GM12878 (cell line): ENCODE data around the gene VPS13C. TPM values are rescaled to one million over a fixed set of nuclear protein-coding genes. Genes with fewer than 3 reads are reported as not detected.

Experiments
- ATAC-seq: fragments of 200-7000 bp; cut with Tn5 transposase; 3 replicates; pipeline ENCODE4 v1.9.1; 2020; ENCODE audit warnings: mild to moderate bottlenecking, moderate library complexity
- BruUV-seq: library from RNA; stranded (reverse); fragments of 400-500 nt; replicated peaks from 2 replicates; lab custom pipeline; 2021; lab: Mats Ljungman, UMichigan
- CTCF ChIA-PET: fragments of 300-600 bp; sonication (Branson Sonifier 250); formaldehyde crosslinking; extraction: SDS; loops from one replicate; lab custom pipeline; 2021; ENCODE audit warnings: inconsistent platforms; lab: Yijun Ruan, JAX
- POLR2A ChIA-PET: fragments of 350-600 bp; formaldehyde crosslinking; extraction: SDS; loops from one replicate; lab custom pipeline; 2021; ENCODE audit warnings: inconsistent platforms; lab: Charles Lee
- RAD21 ChIA-PET: fragments of 300-600 bp; sonication (Branson Sonifier 250); formaldehyde crosslinking; loops from one replicate; lab custom pipeline; 2023; ENCODE audit warnings: antibody characterized with exemption; ENCODE audit not compliant: unreplicated experiment; lab: Charles Lee
- SMC1A ChIA-PET: fragments of 300-600 bp; sonication (Branson Sonifier 250); formaldehyde crosslinking; loops from one replicate; lab custom pipeline; 2023; ENCODE audit not compliant: unreplicated experiment, uncharacterized antibody; lab: Charles Lee
- DNase-seq: peaks from one replicate; pipeline ENCODE4 v3.0.0-alpha.2; 2011; ENCODE audit warnings: low read depth, low spot score
- FAIRE-seq: peaks from 3 replicates; lab custom pipeline; 2011; peaks lifted over from hg19 to GRCh38; lab: Jason Lieb, UNC
- H2AFZ ChIP-seq: 2 replicates; pipeline ENCODE4 v1.6.0; 2011; ENCODE audit warnings: low read depth, low read length, control low read depth; ENCODE audit not compliant: control insufficient read depth
- H3K27ac ChIP-seq: 2 replicates; pipeline ENCODE4 v1.5.1; 2011; ENCODE audit warnings: control low read depth; ENCODE audit not compliant: control insufficient read depth, insufficient read depth
- H3K27me3 ChIP-seq, 2 experiments: replicated peaks in 1 of 2; 2 replicates each; pipeline versions ENCODE4 v1.6.0 to v1.6.1; 2011; ENCODE audit warnings: low read length in 1 of 2; ENCODE audit not compliant: control insufficient read depth in 2 of 2, insufficient read depth in 2 of 2
- H3K36me3 ChIP-seq, 2 experiments: 2 replicates each; pipeline ENCODE4 v1.5.1; 2011; ENCODE audit warnings: low read length in 1 of 2; ENCODE audit not compliant: control insufficient read depth in 2 of 2, insufficient read depth in 2 of 2
- H3K4me1 ChIP-seq: 2 replicates; pipeline ENCODE4 v1.6.1; 2011; ENCODE audit warnings: mild to moderate bottlenecking, low read length, moderate library complexity, mixed read lengths; ENCODE audit not compliant: control insufficient read depth, insufficient read depth
- H3K4me2 ChIP-seq: 2 replicates; pipeline ENCODE4 v1.6.0; 2011; ENCODE audit warnings: control low read depth; ENCODE audit not compliant: control insufficient read depth, insufficient read depth
- H3K4me3 ChIP-seq: fragments of 200-600 bp; sonication (generic); 2 replicates; pipeline ENCODE4 v1.5.1; 2016
- H3K79me2 ChIP-seq: 2 replicates; pipeline ENCODE4 v1.6.0; 2011; ENCODE audit warnings: low read length; ENCODE audit not compliant: control insufficient read depth, insufficient read depth
- H3K9ac ChIP-seq: 2 replicates; pipeline ENCODE4 v1.8.0; 2011; ENCODE audit warnings: low read length, control low read depth, mixed read lengths; ENCODE audit not compliant: control insufficient read depth, insufficient read depth
- H3K9me3 ChIP-seq: replicated peaks from 3 replicates; pipeline ENCODE4 v1.5.1; 2011; ENCODE audit warnings: mild to moderate bottlenecking, low read length; ENCODE audit not compliant: control insufficient read depth, insufficient read depth
- H4K20me1 ChIP-seq: 2 replicates; pipeline ENCODE4 v1.6.0; 2011; ENCODE audit not compliant: control insufficient read depth, insufficient read depth
- CBX3 ChIP-seq: fragments of 200-600 bp; sonication (generic); IDR thresholded peaks from 2 replicates; pipeline ENCODE4 v1.6.1; 2016; ENCODE audit warnings: low read depth, borderline replicate concordance
- CREM ChIP-seq: IDR thresholded peaks from 2 replicates; pipeline ENCODE4 v1.6.1; 2014; ENCODE audit warnings: antibody characterized with exemption, low read depth
- ETV6 ChIP-seq, 2 experiments: fragments of 450-650 bp in 1 of 2; IDR thresholded peaks in 1 of 2; conservative IDR thresholded peaks in 1 of 2; 2 replicates each; pipeline ENCODE4 v1.6.1; 2014; ENCODE audit warnings: antibody characterized with exemption in 1 of 2, borderline replicate concordance in 1 of 2, low read depth in 1 of 2, mild to moderate bottlenecking in 1 of 2, moderate library complexity in 1 of 2
- HDGF ChIP-seq: fragments of 450-650 bp; IDR thresholded peaks from 2 replicates; pipeline ENCODE4 v1.6.1; 2016; ENCODE audit warnings: antibody characterized with exemption
- MEF2A ChIP-seq: IDR thresholded peaks from 2 replicates; pipeline ENCODE4 v1.6.1; 2011; ENCODE audit warnings: low read depth, mild to moderate bottlenecking, low read length, moderate library complexity; ENCODE audit not compliant: insufficient read depth
- NR2C1 ChIP-seq: fragments of 450-650 bp; IDR thresholded peaks from 2 replicates; pipeline ENCODE4 v1.6.1; 2017; ENCODE audit warnings: antibody characterized with exemption, mild to moderate bottlenecking, moderate library complexity
- PAX8 ChIP-seq: fragments of 450-650 bp; IDR thresholded peaks from 2 replicates; pipeline ENCODE4 v1.6.1; 2017; ENCODE audit warnings: mild to moderate bottlenecking, moderate library complexity
- RAD21 ChIP-seq: IDR thresholded peaks from 2 replicates; pipeline ENCODE4 v1.6.1; 2011; ENCODE audit warnings: mild to moderate bottlenecking, low read depth, low read length, moderate library complexity; ENCODE audit not compliant: insufficient read depth
- RELA ChIP-seq: fragments of 450-650 bp; IDR thresholded peaks from 2 replicates; pipeline ENCODE4 v1.8.0; 2014; ENCODE audit warnings: borderline replicate concordance; ENCODE audit not compliant: partially characterized antibody
- SMAD5 ChIP-seq: IDR thresholded peaks from 2 replicates; pipeline ENCODE4 v1.6.1; 2016; ENCODE audit warnings: antibody characterized with exemption, low read depth
- SUPT20H ChIP-seq: IDR thresholded peaks from 2 replicates; pipeline ENCODE4 v1.6.1; 2011; ENCODE audit warnings: low read depth, mild to moderate bottlenecking, low read length, moderate library complexity, borderline replicate concordance; ENCODE audit not compliant: control insufficient read depth
- ZBED1 ChIP-seq: IDR thresholded peaks from 2 replicates; pipeline ENCODE4 v1.6.1; 2016; ENCODE audit warnings: borderline replicate concordance
- WGBS: methylation state at CpG from one replicate; pipeline ENCODE4 v1.1.6; 2016; ENCODE audit warnings: low lambda C conversion rate; ENCODE audit not compliant: insufficient replicate concordance, insufficient coverage; ENCODE audit errors: missing lambda C conversion rate; 5-methylcytosine and 5-hydroxymethylcytosine counted together
- in situ Hi-C: fragments of 300-500 bp; cut with MboI; formaldehyde crosslinking; loops from 9 replicates; pipeline ENCODE4 v1.14.3; 2018; ENCODE audit warnings: mixed read lengths
- intact Hi-C: fragments of 100-400 bp; cut with micrococcal nuclease; formaldehyde crosslinking; loops from one replicate; pipeline ENCODE4 v1.14.2; 2022; ENCODE audit not compliant: unreplicated experiment
- polyA plus RNA-seq, 11 experiments: library from polyadenylated mRNA; depleted of rRNA in 4 of 11; unstranded in 6 of 11; stranded (reverse) in 5 of 11; fragments of >200 nt; fragmentation: Nextera tagmentation in 4 of 11; fragmentation: Illumina TruSeq in 1 of 11; extraction: Ambion mirVana in 4 of 11; extraction: Trizol in 1 of 11; gene quantifications; 1 replicate in 1 of 11; 2 replicates in 10 of 11; pipeline versions ENCODE4 v1.2.1 to v1.2.3, GENCODE V29; 2011 to 2016; ENCODE audit warnings: inconsistent platforms in 2 of 11, missing spikeins in 2 of 11, low read depth in 1 of 11
- total RNA-seq, 4 experiments: library from RNA; depleted of rRNA in 3 of 4; stranded (reverse); fragments of >200 nt in 3 of 4; fragmentation: Illumina TruSeq in 1 of 4; extraction: Trizol in 1 of 4; gene quantifications; 2 replicates each; pipeline versions ENCODE4 v1.2.1 to v1.2.3, GENCODE V29; 2013 to 2021
- TF ChIP-seq, protein P1 (sequence below): IDR thresholded peaks from 2 replicates; pipeline ENCODE4 v1.6.1; 2011; ENCODE audit warnings: low read depth, low read length, improper control_type of control experiment, borderline replicate concordance

The VPS13C gene
- total and polyA plus RNA-seq, 10 of the 15 experiments (the other 5 are each of a cell fraction or from before 2014, with no cell fraction given) = 9.3 to 53.1 (median 31.8) TPM

DNA sequence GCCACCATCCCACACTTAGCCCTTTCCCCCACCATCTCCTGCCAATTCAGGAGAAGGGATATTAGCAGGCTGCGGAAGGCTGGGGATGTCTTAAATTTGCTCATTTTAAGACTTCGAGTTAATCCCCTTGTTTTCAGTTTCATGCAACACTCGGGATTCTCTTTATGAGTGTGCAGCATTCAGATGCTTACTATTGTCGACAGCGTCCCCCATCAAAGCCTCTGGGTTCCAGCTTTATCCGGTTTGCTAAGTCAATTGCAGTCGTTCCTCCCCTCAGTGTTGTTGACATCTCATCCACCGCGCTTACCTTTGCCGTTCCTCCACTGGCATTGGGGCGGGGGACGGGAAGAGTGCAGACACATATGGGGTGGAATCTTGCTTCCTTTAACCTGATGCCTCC is 220.2 kb downstream of the VPS13C start:
- H3K27ac ChIP-seq = no peak overlapping the region
- ChIA-PET POLR2A (no interaction called here), RAD21 (no interaction called here), CTCF (no interaction called here), SMC1A (no interaction called here)
- no peak overlapping the region for H3K9ac ChIP-seq
- no peak for ATAC-seq
- no peaks in the 10 kb centered on the region for H4K20me1 ChIP-seq
- BruUV-seq = no TSS peak
- no peak for DNase-seq
- H3K27me3 ChIP-seq = no peaks in the 10 kb centered on the region
- no peaks in the 10 kb centered on the region for H3K4me1 ChIP-seq
- H3K79me2 ChIP-seq = no peaks in the 10 kb centered on the region
- no peak overlapping the region for H3K4me2 ChIP-seq
- H3K36me3 ChIP-seq = no peaks in the 10 kb centered on the region
- no peak overlapping the region for H2AFZ ChIP-seq
- no peaks in the 10 kb centered on the region for H3K9me3 ChIP-seq
- in situ Hi-C loops (loop anchor here (25.0 kb wide), 2 partner anchors 1328 to 1478 kb away; no protein-coding TSS in a partner anchor), intact Hi-C loops (no loop called here)
- no peak for FAIRE-seq
- 51% methylated on average over 12 of the region's 12 CpGs for WGBS
- no peak overlapping the region for H3K4me3 ChIP-seq
- TF ChIP-seq ZBED1 (no peak), NR2C1 (no peak), CBX3 (no peak), RELA (no peak), SMAD5 (no peak), SUPT20H (no peak), ETV6 (conservative IDR thresholded peaks at IDR 0.05 in 1 of 2, IDR thresholded peaks at IDR 0.05 in 1 of 2; ENCODE audit: borderline replicate concordance in 1 of 2, low read depth in 1 of 2) (no peak), CREM (no peak), PAX8 (no peak), MEF2A (no peak), HDGF (no peak), RAD21 (no peak)
- TF ChIP-seq, protein P1, sequence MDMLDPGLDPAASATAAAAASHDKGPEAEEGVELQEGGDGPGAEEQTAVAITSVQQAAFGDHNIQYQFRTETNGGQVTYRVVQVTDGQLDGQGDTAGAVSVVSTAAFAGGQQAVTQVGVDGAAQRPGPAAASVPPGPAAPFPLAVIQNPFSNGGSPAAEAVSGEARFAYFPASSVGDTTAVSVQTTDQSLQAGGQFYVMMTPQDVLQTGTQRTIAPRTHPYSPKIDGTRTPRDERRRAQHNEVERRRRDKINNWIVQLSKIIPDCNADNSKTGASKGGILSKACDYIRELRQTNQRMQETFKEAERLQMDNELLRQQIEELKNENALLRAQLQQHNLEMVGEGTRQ = no peak
